ENCODE results near the gene NMT2. TPM values are rescaled to one million over a fixed set of nuclear protein-coding genes. Genes with fewer than 3 reads are reported as not detected.
A peak's percentile ranks its signal among the peaks of the same experiment; 100 is the strongest.

NMT2 gene
- total and polyA plus RNA-seq, 2 donors: 19.6 to 31.1 TPM

DNA sequence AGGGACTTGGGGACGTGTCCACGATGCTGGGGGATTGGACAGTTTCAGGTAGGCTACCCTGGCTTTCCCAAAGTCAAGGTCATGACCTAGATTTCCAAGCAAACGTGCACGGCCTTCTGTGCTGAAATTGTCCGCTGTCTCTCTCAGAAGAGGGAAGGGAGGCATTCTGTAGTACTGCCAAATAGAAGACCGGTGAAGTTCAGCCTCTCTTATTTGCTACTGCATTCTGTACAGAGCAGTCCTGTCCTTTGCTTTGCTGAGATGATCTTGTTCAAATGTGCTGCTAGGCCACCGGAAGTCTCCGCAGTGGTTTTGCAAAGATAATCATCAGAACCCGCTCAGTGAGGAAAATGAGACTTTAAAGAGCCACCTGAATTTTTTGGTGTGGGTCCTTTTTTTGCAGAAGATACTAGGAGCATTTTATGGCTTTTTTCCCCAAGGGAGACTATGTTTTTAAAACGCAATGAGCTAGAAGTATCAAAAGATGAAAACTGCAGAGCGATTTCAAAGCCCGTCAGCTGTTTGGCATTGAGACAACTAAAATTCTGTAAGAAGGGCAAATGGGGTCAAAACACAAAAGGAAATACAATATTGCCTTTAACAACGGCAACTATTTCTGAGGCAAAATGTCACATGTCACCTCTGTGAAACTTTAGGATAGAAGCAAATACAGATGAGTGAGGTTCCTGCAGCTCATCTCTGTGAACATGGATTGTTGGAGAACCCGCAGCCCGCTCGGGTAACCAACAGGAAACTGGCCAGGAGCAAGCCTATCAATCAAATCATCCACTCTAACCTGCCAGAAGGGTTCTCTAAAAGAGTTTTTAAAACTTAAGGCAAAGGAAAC, 1.3 kb upstream of the NMT2 start:
- H3K4me3 ChIP-seq (ENCODE audit: low read length in 2 of 2): peak overlapping the region; percentile 24 to 46
- H3K27ac ChIP-seq (ENCODE audit: low read depth in 1 of 2, low read length in 1 of 2): peak overlapping the region; percentile 92 to 97
- H3K27me3 ChIP-seq (ENCODE audit: control insufficient read depth in 2 of 2, insufficient read depth in 1 of 2, low read length in 1 of 2): no peaks in the 10 kb centered on the region
- DNase-seq (ENCODE audit: low read depth in 6 of 9, low spot score in 9 of 9): peak; percentile 50 to 90 (median 72)
- no peaks in the 10 kb centered on the region for H3K36me3 ChIP-seq (ENCODE audit: control insufficient read depth in 2 of 2, insufficient read depth in 2 of 2, low read length in 1 of 2)
- no peaks in the 10 kb centered on the region for H3K9me3 ChIP-seq (ENCODE audit: control insufficient read depth in 2 of 2, insufficient read depth in 1 of 2, low read length in 1 of 2)
- 7% methylated on average over 16 of the region's 16 CpGs for WGBS
- peaks cover 19 to 44% of the 10 kb centered on the region in 2 donors for H3K4me1 ChIP-seq (ENCODE audit: control insufficient read depth in 2 of 2, insufficient read depth in 2 of 2, low read length in 2 of 2)

DNA sequence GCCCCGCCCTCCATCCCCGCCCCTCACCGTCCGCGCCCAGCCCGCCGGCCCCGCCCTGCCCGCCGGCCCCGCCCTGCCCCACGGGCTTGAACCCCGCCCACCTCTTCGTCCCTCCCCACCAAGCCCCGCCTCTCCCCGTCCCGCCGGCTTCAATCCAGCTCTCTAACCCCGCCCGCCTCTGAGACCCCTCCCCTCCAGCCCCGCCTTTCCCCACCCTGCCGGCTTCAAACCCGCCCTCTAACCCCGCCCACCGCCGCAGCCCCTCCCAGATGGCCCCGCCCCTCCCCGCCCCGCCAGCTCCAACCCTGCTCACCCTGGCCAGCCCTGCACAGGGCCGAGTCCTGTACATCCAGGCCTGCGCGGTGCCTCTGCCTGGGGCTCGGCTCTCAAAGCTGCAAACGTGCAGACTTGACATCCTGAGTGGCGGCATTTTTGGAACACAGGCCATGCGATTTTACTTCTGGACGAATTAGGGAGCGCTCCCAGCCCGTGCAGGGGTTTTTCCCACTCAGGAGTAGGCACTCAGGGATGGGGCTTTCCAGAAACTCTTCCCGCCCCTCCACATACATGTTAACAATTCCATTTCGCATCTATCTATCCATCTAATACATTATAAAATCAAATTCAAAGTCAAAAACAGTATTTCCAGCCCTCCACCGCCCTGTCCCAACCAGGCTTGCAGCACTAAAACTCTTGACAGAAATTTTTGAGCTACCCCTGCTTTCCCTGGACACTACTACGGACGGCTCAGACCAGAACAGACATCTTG, 477 bp upstream of the NMT2 start:
- peak; percentile 73 to 93 (median 88) for DNase-seq (ENCODE audit: low read depth in 6 of 9, low spot score in 9 of 9)
- H3K27me3 ChIP-seq (ENCODE audit: control insufficient read depth in 2 of 2, insufficient read depth in 1 of 2, low read length in 1 of 2): no peaks in the 10 kb centered on the region
- WGBS: 15% methylated on average over 35 of the region's 44 CpGs
- H3K9me3 ChIP-seq (ENCODE audit: control insufficient read depth in 2 of 2, insufficient read depth in 1 of 2, low read length in 1 of 2): no peaks in the 10 kb centered on the region
- H3K36me3 ChIP-seq (ENCODE audit: control insufficient read depth in 2 of 2, insufficient read depth in 2 of 2, low read length in 1 of 2): no peaks in the 10 kb centered on the region
- H3K4me3 ChIP-seq (ENCODE audit: low read length in 2 of 2): peak overlapping the region; percentile 24 to 46
- H3K27ac ChIP-seq (ENCODE audit: low read depth in 1 of 2, low read length in 1 of 2): peak overlapping the region; percentile 92 to 97
- H3K4me1 ChIP-seq (ENCODE audit: control insufficient read depth in 2 of 2, insufficient read depth in 2 of 2, low read length in 2 of 2): peaks cover 19 to 42% of the 10 kb centered on the region in 2 donors

DNA sequence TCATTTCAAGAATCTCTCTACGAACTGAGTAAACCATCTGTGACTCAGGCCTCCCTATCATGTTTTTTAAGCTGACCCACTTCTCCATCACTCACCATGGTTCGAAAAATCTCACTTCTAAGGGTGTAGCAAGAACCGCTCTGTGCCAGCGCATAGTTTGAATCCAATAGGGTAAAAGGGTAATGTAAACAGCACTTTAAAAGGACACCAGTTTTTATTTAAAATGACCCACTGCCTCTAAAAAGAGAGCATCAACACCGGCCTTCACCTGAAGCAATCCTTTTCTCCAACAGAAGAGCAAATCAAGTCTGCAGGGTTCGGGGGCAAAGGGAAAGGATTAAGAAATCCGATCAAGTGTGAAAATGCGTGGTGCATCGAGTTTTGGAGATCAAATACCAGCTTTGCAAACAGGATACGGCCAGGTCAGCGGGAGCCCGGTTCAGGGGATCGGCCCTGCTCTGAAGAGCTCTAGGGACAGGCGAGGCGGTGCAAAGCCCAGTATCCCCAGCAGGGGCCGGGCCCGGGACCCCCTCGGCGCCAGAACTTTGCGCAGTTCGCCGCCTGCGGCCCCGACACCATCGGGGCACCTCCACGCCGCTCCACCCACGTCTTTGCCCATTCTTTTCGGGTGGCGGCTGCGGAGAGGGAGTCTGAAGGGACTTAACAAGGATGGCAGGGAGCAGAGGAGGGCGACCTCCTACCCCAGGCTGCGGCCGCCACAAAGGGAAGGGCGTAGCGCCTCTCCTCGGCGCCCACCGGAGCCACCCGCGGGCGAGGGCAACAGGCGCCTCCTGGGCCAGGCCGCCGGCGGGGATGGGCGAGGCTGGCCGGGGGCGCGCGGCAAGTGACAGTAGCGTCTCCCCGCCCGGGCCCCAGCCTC, 842 bp downstream of the NMT2 start:
- Histone ChIP-seq H3K4me1 (ENCODE audit: control insufficient read depth in 2 of 2, insufficient read depth in 2 of 2, low read length in 2 of 2) (peaks cover 19 to 41% of the 10 kb centered on the region in 2 donors), H3K36me3 (ENCODE audit: control insufficient read depth in 2 of 2, insufficient read depth in 2 of 2, low read length in 1 of 2) (no peaks in the 10 kb centered on the region), H3K27me3 (ENCODE audit: control insufficient read depth in 2 of 2, insufficient read depth in 1 of 2, low read length in 1 of 2) (no peaks in the 10 kb centered on the region), H3K4me3 (ENCODE audit: low read length in 2 of 2) (peak overlapping the region; percentile 70 to 98), H3K9me3 (ENCODE audit: control insufficient read depth in 2 of 2, insufficient read depth in 1 of 2, low read length in 1 of 2) (no peaks in the 10 kb centered on the region), H3K27ac (ENCODE audit: low read depth in 1 of 2, low read length in 1 of 2) (peak overlapping the region in 1 of 2 donors; percentile 93)
- WGBS: 6% methylated on average over 54 of the region's 54 CpGs
- peak in 5 of 9 donors; percentile 26 to 64 (median 48) for DNase-seq (ENCODE audit: low read depth in 6 of 9, low spot score in 9 of 9)

DNA sequence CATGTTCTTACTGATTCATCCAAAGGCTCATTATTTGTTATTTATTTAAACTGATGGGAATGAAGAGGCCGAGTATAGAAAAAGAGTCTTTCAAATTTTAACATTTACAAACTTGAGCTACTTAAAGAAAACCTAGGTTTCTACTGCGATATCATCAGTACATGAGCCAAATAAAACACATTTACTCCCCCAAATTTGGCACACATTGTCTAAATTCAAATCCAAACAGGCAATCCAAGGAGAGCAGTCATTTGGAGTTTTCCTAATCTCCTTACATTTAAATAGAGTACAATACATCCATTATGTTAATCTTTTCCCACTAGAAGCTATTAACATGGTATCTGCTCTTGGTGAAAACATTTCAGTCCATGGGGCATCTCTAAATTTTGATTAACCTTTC, 2.2 kb downstream of the NMT2 start:
- Histone ChIP-seq H3K27me3 (ENCODE audit: control insufficient read depth in 2 of 2, insufficient read depth in 1 of 2, low read length in 1 of 2) (no peaks in the 10 kb centered on the region), H3K36me3 (ENCODE audit: control insufficient read depth in 2 of 2, insufficient read depth in 2 of 2, low read length in 1 of 2) (no peaks in the 10 kb centered on the region), H3K4me3 (ENCODE audit: low read length in 2 of 2) (peak overlapping the region; percentile 70 to 98), H3K27ac (ENCODE audit: low read depth in 1 of 2, low read length in 1 of 2) (no peak overlapping the region), H3K4me1 (ENCODE audit: control insufficient read depth in 2 of 2, insufficient read depth in 2 of 2, low read length in 2 of 2) (peaks cover 14 to 32% of the 10 kb centered on the region in 2 donors), H3K9me3 (ENCODE audit: control insufficient read depth in 2 of 2, insufficient read depth in 1 of 2, low read length in 1 of 2) (no peaks in the 10 kb centered on the region)
- DNase-seq (ENCODE audit: low read depth in 6 of 9, low spot score in 9 of 9): no peak
- WGBS: 91% methylated on average over 2 of the region's 2 CpGs

DNA sequence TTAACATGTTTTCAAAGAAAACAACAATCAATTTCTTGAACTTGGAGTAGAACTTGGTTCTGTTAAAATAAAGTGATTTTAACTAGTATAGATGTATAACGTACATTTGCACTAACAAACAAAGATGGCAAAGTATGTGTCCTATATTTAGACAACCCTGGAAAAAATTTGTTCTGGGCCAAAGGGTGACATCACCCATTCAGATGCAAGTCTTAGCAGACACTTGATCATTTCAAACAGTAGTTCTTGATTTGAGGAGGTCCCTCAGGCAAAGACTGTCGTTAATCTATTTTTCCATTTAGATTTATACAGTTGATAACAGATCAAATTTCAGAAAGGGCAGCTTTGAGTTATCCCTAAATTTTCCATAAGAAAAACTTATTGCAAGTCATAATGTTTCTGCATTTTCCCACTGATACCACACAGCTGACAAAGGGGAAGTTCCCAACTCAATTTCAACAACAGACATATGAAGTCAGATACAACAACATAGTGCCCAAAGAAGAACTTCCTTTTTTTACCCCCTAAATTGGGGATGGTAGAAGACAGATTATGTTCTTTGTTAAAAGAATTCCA, 5.2 kb downstream of the NMT2 start:
- H3K4me1 ChIP-seq (ENCODE audit: control insufficient read depth in 2 of 2, insufficient read depth in 2 of 2, low read length in 2 of 2): peaks cover 8 to 9% of the 10 kb centered on the region in 2 donors
- H3K4me3 ChIP-seq (ENCODE audit: low read length in 2 of 2): no peak overlapping the region
- no peaks in the 10 kb centered on the region for H3K27me3 ChIP-seq (ENCODE audit: control insufficient read depth in 2 of 2, insufficient read depth in 1 of 2, low read length in 1 of 2)
- peaks cover 4 to 10% of the 10 kb centered on the region in 2 donors for H3K36me3 ChIP-seq (ENCODE audit: control insufficient read depth in 2 of 2, insufficient read depth in 2 of 2, low read length in 1 of 2)
- WGBS: 94% methylated on average over 2 of the region's 2 CpGs
- DNase-seq (ENCODE audit: low read depth in 6 of 9, low spot score in 9 of 9): no peak
- H3K9me3 ChIP-seq (ENCODE audit: control insufficient read depth in 2 of 2, insufficient read depth in 1 of 2, low read length in 1 of 2): no peaks in the 10 kb centered on the region
- no peak overlapping the region for H3K27ac ChIP-seq (ENCODE audit: low read depth in 1 of 2, low read length in 1 of 2)

GRCh38 chr10:15158972-15159371, 9.5 kb downstream of the NMT2 start:
- no peaks in the 10 kb centered on the region for H3K27me3 ChIP-seq (ENCODE audit: control insufficient read depth in 2 of 2, insufficient read depth in 1 of 2, low read length in 1 of 2)
- H3K4me3 ChIP-seq (ENCODE audit: low read length in 2 of 2): no peak overlapping the region
- no peak for DNase-seq (ENCODE audit: low read depth in 6 of 9, low spot score in 9 of 9)
- H3K27ac ChIP-seq (ENCODE audit: low read depth in 1 of 2, low read length in 1 of 2): no peak overlapping the region
- H3K9me3 ChIP-seq (ENCODE audit: control insufficient read depth in 2 of 2, insufficient read depth in 1 of 2, low read length in 1 of 2): no peaks in the 10 kb centered on the region
- H3K36me3 ChIP-seq (ENCODE audit: control insufficient read depth in 2 of 2, insufficient read depth in 2 of 2, low read length in 1 of 2): peaks cover 15 to 24% of the 10 kb centered on the region in 2 donors
- H3K4me1 ChIP-seq (ENCODE audit: control insufficient read depth in 2 of 2, insufficient read depth in 2 of 2, low read length in 2 of 2): peaks cover 0 to 2% of the 10 kb centered on the region in 2 donors

DNA sequence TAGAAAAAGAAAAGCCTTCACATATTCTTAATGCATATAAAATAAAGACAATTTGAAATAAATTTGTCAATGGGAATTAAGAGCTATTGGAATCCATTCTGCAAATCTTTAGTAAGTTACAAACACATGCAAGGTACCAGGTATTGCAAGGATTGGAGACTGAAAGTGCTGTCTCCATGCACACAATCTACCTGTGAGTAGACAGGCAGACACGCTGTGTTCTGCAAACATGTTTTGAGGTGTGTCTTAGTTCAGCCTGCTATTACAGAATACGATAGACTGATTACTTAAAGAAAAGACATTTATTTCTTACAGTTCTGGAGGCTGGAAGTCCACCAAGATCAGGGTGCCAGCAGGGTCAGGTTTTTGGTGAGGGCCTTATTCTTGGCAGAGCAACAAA, 10.0 kb downstream of the NMT2 start:
- H3K4me1 ChIP-seq (ENCODE audit: control insufficient read depth in 2 of 2, insufficient read depth in 2 of 2, low read length in 2 of 2): peaks cover 0 to 2% of the 10 kb centered on the region in 2 donors
- H3K27ac ChIP-seq (ENCODE audit: low read depth in 1 of 2, low read length in 1 of 2): no peak overlapping the region
- WGBS: 97% methylated on average over 2 of the region's 2 CpGs
- H3K36me3 ChIP-seq (ENCODE audit: control insufficient read depth in 2 of 2, insufficient read depth in 2 of 2, low read length in 1 of 2): peaks cover 16 to 26% of the 10 kb centered on the region in 2 donors
- H3K9me3 ChIP-seq (ENCODE audit: control insufficient read depth in 2 of 2, insufficient read depth in 1 of 2, low read length in 1 of 2): no peaks in the 10 kb centered on the region
- H3K4me3 ChIP-seq (ENCODE audit: low read length in 2 of 2): no peak overlapping the region
- no peaks in the 10 kb centered on the region for H3K27me3 ChIP-seq (ENCODE audit: control insufficient read depth in 2 of 2, insufficient read depth in 1 of 2, low read length in 1 of 2)
- no peak for DNase-seq (ENCODE audit: low read depth in 6 of 9, low spot score in 9 of 9)

- no peak for DNase-seq (ENCODE audit: low read depth in 6 of 9, low spot score in 9 of 9)
- no peaks in the 10 kb centered on the region for H3K4me1 ChIP-seq (ENCODE audit: control insufficient read depth in 2 of 2, insufficient read depth in 2 of 2, low read length in 2 of 2)
- H3K36me3 ChIP-seq (ENCODE audit: control insufficient read depth in 2 of 2, insufficient read depth in 2 of 2, low read length in 1 of 2): peaks cover 19 to 26% of the 10 kb centered on the region in 2 donors
- H3K27me3 ChIP-seq (ENCODE audit: control insufficient read depth in 2 of 2, insufficient read depth in 1 of 2, low read length in 1 of 2): no peaks in the 10 kb centered on the region
- no peak overlapping the region for H3K27ac ChIP-seq (ENCODE audit: low read depth in 1 of 2, low read length in 1 of 2)
- 98% methylated on average over 14 of the region's 14 CpGs for WGBS
- H3K9me3 ChIP-seq (ENCODE audit: control insufficient read depth in 2 of 2, insufficient read depth in 1 of 2, low read length in 1 of 2): no peaks in the 10 kb centered on the region
- no peak overlapping the region for H3K4me3 ChIP-seq (ENCODE audit: low read length in 2 of 2)
These were observed 12.4 kb downstream of the NMT2 start for GRCh38 chr10:15155978-15156656.
